Measurements from ENCODE around the gene TSPAN14. TPM values are rescaled to one million over a fixed set of nuclear protein-coding genes. Genes with fewer than 3 reads are reported as not detected.

The TSPAN14 gene
- total and polyA plus RNA-seq, 2 of the 13 experiments (the other 11 are each of a cell fraction or from before 2014, with no cell fraction given): 24.1 to 80.6 TPM

DNA sequence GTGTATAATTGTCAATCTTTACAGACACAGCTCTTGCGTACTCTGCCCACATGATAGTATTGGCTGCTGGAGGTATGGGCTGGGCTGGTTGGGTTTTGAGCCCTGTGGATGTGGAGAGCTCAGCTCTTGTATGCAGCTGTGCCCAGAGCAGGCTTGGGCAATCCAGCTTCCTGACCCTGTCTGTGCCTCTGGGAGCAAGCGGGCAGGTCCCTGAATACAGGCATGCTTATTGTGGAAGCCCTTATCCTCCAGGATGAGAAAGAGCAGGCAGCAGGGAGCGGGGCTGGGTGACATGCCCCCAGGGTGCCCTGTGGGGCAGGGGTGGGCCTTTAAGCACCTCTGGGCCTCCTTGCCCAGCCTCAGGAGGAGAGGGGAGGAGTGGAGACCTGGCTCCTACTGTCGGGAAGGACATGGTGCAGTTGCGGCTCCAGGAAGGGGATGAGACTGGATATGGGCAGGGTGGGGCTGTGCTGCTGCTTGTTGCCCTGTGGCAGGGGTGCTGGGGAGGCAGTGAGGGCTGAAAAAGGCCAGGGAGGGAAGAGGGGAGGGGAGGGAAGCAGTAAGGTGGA is 50.9 kb downstream of the TSPAN14 start (continued):
- TF ChIP-seq ASH2L (IDR thresholded peaks at IDR 0.05; ENCODE audit: insufficient read length, low read depth, low read length) (no peak), ZBTB38 (CRISPR knock-in tag; IDR thresholded peaks at IDR 0.05) (0 out of 2 replicates have a peak, but pooled peaks have one; percentile 48), TSC22D2 (CRISPR knock-in tag; IDR thresholded peaks at IDR 0.05; ENCODE audit: borderline replicate concordance) (no peak), ZC3H13 (CRISPR knock-in tag; IDR thresholded peaks at IDR 0.05) (no peak), ZSCAN22 (CRISPR knock-in tag; IDR thresholded peaks at IDR 0.05) (no peak), HMG20B (CRISPR knock-in tag; conservative IDR thresholded peaks at IDR 0.05) (no peak), ESRRA (CRISPR knock-in tag; IDR thresholded peaks at IDR 0.05; ENCODE audit: low read depth) (no peak), RBM22 (optimal IDR thresholded peaks at IDR 0.05; ENCODE audit: low read length) (no peak), RBFOX2 (IDR thresholded peaks at IDR 0.05; ENCODE audit: low read depth, low read length) (no peak), ZNF781 (CRISPR knock-in tag; IDR thresholded peaks at IDR 0.05; ENCODE audit: borderline replicate concordance, not compliant biosample characterization) (no peak), ATF1 (CRISPR knock-in tag; IDR thresholded peaks at IDR 0.05) (no peak), ZNF891 (CRISPR knock-in tag; IDR thresholded peaks at IDR 0.05) (0 out of 2 replicates have a peak, but pooled peaks have one; percentile 14), MXD4 (CRISPR knock-in tag; IDR thresholded peaks at IDR 0.05) (no peak), ZNF782 (CRISPR knock-in tag; IDR thresholded peaks at IDR 0.05; ENCODE audit: borderline replicate concordance) (no peak), ZSCAN12 (CRISPR knock-in tag; IDR thresholded peaks at IDR 0.05) (no peak), ZNF446 (CRISPR knock-in tag; IDR thresholded peaks at IDR 0.05) (no peak), ZNF672 (CRISPR knock-in tag; IDR thresholded peaks at IDR 0.05) (no peak), RFXANK (CRISPR knock-in tag; IDR thresholded peaks at IDR 0.05) (no peak), SRSF4 (IDR thresholded peaks at IDR 0.05; ENCODE audit: low read depth, low read length, poor library complexity, severe bottlenecking) (no peak), STAG1 (CRISPR knock-in tag; IDR thresholded peaks at IDR 0.05) (no peak)
- TF ChIP-seq, protein P1, sequence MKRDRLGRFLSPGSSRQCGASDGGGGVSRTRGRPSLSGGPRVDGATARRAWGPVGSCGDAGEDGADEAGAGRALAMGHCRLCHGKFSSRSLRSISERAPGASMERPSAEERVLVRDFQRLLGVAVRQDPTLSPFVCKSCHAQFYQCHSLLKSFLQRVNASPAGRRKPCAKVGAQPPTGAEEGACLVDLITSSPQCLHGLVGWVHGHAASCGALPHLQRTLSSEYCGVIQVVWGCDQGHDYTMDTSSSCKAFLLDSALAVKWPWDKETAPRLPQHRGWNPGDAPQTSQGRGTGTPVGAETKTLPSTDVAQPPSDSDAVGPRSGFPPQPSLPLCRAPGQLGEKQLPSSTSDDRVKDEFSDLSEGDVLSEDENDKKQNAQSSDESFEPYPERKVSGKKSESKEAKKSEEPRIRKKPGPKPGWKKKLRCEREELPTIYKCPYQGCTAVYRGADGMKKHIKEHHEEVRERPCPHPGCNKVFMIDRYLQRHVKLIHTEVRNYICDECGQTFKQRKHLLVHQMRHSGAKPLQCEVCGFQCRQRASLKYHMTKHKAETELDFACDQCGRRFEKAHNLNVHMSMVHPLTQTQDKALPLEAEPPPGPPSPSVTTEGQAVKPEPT (CRISPR knock-in tag; IDR thresholded peaks at IDR 0.05; ENCODE audit: low read depth): no peak
- TF ChIP-seq, protein P2, sequence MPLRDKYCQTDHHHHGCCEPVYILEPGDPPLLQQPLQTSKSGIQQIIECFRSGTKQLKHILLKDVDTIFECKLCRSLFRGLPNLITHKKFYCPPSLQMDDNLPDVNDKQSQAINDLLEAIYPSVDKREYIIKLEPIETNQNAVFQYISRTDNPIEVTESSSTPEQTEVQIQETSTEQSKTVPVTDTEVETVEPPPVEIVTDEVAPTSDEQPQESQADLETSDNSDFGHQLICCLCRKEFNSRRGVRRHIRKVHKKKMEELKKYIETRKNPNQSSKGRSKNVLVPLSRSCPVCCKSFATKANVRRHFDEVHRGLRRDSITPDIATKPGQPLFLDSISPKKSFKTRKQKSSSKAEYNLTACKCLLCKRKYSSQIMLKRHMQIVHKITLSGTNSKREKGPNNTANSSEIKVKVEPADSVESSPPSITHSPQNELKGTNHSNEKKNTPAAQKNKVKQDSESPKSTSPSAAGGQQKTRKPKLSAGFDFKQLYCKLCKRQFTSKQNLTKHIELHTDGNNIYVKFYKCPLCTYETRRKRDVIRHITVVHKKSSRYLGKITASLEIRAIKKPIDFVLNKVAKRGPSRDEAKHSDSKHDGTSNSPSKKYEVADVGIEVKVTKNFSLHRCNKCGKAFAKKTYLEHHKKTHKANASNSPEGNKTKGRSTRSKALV (CRISPR knock-in tag; IDR thresholded peaks at IDR 0.05): no peak
- TF ChIP-seq, protein P3, sequence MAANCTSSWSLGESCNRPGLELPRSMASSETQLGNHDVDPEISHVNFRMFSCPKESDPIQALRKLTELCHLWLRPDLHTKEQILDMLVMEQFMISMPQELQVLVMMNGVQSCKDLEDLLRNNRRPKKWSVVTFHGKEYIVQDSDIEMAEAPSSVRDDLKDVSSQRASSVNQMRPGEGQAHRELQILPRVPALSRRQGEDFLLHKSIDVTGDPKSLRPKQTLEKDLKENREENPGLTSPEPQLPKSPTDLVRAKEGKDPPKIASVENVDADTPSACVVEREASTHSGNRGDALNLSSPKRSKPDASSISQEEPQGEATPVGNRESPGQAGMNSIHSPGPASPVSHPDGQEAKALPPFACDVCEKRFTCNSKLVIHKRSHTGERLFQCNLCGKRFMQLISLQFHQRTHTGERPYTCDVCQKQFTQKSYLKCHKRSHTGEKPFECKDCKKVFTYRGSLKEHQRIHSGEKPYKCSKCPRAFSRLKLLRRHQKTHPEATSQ (CRISPR knock-in tag; IDR thresholded peaks at IDR 0.05; ENCODE audit: borderline replicate concordance): no peak
